T47D (cell line): ENCODE measurements around the gene TMEM63C.

ENCODE experiments used
- DNase-seq, 2 experiments: peaks; one replicate each; pipeline versions ENCODE4 v3.0.0 to v3.0.0-alpha.2; 2011 to 2012; ENCODE audit warnings: low read depth in 1 of 2, low spot score in 1 of 2
- JUND ChIP-seq: IDR thresholded peaks from 2 replicates; pipeline ENCODE4 v1.6.1; 2012; ENCODE audit warnings: low read depth
- in situ Hi-C: cut with HindIII; loops from 2 replicates; pipeline ENCODE4 v1.10.0; 2016; ENCODE audit warnings: low sequenced_read_pairs, low pct_unique_long_range_greater_than_20kb

Gene TMEM63C

DNA sequence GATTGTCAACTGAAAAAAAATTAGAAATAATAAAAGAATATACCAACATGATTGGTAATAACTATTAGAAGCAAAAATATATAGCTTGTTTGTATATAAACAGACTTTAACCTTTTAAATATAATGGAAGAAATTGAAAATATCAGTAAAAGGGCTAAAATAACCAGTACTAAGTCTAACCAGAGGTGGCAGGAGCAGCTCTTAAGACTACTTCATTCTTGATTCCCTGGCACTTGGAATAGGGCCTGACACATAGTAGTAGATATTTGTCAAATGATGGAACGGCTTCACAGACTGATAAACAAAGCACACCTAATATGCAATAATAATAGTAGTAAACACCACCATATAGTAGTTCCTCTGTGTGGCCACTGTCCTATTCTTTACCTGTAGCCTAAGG lies 9.4 kb downstream of the TMEM63C start:
- TF ChIP-seq JUND, result no peak
- in situ Hi-C loops, result no loop called here
- no peak for DNase-seq

GRCh38 chr14:77194706-77195105 lies 13.1 kb downstream of the TMEM63C start:
- TF ChIP-seq JUND, result no peak
- DNase-seq, result no peak
- in situ Hi-C loops, result no loop called here

DNA sequence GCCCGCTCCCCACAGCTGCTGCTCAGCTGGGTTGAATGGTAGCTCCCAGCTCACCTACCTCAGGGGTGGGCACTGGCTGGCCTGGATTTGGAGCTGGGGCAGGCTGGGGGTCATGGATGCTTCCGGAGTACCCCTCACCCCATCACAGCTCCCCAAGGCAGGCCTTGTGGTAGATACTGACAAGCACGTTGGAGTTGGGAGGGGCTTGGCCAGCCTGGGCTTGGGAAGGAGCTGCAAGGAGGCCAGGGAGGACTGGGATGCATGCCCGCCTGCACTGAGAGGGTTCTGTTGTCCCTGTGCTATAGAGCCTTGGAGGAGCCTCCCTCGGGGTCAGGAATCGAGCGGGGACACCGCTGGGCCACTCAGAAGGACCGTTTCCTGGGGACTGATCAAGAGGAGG lies 14.2 kb downstream of the TMEM63C start:
- in situ Hi-C loops, result no loop called here
- DNase-seq, result no peak
- TF ChIP-seq JUND, result no peak

DNA sequence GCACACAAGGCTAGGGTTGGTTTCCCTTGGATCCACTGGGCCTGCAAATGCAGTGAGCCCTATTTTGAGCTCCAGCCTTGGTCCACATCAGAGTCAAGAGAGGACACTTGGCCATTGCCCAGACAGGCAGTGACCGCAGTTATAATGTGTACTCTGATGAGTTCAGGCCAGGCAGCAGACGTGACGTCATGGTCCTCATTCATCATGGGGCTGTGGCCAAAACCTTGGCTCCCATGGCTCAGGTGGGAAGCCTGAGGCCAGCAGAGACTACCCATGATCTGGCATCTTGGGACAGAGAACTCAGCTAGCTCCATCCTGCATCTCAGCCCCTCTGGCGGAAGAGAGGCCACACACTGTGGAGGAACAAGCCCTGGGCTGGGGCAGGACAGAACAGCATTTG lies 16.4 kb downstream of the TMEM63C start:
- in situ Hi-C loops, result no loop called here
- no peak for DNase-seq
- TF ChIP-seq JUND, result no peak

DNA sequence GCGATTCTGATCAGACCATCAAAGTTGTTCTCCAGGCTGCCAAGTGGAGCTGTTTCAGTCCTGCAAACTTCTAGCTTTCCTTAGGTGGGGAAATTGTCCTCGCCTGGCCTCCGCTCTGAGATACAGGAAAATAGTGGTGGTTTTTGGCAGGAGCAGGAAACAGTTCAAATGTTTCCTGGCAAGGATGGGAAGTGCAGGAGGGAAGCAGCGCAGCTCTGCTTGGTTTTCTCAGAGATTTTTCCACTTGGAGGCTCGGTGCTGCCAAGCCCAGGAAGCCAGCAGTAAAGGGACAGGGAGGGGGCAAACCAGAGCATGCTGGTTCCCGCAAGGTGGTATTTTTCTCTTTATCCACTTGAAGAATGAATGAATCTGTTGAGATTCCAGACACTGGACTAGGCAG lies 17.0 kb downstream of the TMEM63C start:
- TF ChIP-seq JUND, result no peak
- DNase-seq, result no peak
- in situ Hi-C loops, result no loop called here

DNA sequence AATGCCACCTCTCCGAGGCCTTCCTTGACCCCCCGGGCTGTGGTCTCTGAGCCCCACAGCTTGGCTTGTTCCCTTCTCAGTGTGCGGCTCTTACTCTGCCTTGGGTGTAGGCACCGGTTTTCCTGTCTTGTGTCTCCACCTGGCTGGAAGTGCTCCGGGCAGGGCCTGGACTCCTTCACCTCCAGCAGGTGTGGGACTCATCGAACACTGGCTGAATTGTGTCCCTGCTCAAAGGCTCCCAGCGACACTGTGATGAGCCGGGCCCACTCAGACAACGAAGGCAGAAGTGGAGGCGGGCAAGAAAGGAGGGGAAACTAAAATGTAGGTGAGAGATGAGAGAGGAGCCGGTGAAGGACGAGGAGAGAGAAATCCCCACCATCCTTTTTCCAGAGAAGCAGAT lies 18.0 kb downstream of the TMEM63C start:
- no peak for DNase-seq
- in situ Hi-C loops, result no loop called here
- TF ChIP-seq JUND, result no peak

DNA sequence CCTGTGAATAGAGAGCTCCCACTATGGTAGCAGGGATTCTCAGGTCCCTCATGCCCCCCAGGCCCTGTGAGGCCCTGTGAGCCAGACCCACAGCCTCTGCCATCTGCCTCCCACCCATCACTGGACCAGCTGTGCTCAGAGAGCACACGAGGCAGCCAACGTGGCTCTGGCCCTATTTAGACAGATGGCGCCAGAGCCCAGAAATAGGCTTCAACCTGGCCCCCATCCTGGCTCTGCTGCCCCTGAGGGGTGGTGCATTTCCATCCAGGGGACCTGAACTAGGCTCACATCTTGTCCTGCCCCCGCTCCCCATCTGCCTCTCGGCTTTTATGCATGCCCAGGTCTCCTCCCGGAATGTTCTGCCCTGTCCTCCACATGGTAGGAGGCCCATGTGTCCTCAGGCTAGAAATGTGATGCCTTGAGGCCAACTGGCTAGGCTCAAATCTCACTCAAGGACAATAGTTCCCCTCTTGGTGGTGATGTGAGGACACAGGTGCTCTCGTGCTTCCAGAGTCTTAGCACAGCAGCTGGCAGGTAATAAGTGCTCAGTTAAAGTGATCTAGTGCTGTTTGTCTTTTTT lies 18.9 kb downstream of the TMEM63C start:
- in situ Hi-C loops, result no loop called here
- no peak for TF ChIP-seq JUND
- no peak for DNase-seq

DNA sequence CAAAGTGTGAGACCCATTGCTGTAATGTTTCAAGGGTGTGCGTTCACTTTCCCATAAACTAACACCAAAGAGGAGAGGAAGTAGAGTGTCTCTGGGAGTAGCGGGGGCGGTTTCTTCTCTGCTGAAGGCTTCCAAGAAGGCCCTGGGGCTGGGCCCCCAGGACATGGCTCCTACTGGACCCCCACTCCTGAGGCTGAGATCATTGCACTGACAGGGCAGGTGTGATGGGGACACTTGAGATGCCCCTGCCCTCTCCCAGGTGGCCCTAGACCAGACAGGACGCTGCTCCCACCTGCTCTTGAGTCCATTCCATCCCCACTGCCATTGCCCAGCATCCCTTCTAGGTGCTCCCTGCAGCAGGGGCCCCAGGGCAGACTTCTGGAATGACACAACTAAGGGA lies 20.1 kb downstream of the TMEM63C start:
- in situ Hi-C loops, result no loop called here
- TF ChIP-seq JUND, result no peak
- DNase-seq, result no peak

- in situ Hi-C loops, result no loop called here
- peak; percentile 39 to 45 for DNase-seq
- TF ChIP-seq JUND, result no peak
These were observed 22.2 kb downstream of the TMEM63C start for GRCh38 chr14:77203611-77204458.

DNA sequence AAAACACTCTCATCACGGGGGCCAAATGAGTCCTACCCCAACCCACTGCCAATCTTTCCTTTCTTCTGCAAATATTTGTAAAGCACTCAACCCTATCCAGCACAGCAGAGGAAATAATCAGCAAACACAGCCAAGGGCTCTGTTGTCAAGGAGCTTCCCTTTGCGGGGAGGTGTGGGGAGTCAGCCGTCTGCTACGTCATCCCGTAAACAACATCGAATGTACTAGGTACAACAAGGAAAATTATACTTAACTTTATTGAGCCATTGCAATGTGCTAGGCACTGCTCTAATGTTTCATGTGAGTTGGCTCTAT lies 22.8 kb downstream of the TMEM63C start:
- TF ChIP-seq JUND, result no peak
- DNase-seq, result peak; percentile 48 to 80
- in situ Hi-C loops, result no loop called here

- DNase-seq, result no peak
- in situ Hi-C loops, result no loop called here
- TF ChIP-seq JUND, result no peak
These were observed 23.3 kb downstream of the TMEM63C start for GRCh38 chr14:77204907-77205306.

DNA sequence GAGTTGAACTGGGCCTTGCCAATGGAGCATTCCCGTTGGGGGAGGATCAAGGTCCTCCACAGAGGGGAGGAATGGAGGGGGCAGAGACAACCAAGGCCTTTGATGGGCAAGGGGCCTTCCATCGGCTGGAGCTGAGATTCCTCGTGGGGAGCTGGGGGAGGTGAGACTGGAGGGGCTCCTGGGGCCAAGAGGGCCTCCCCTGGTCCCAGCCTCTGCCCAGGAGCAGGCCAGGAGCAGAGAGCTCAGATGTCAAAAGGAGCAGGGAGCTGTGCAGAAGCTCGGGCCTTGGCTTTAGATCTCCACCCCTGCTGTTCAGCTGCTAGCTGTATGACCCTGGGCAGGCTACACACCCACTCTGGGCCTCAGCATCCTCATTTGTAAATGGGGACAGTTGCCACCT lies 24.0 kb downstream of the TMEM63C start:
- in situ Hi-C loops, result no loop called here
- DNase-seq, result no peak
- no peak for TF ChIP-seq JUND

GRCh38 chr14:77206261-77206824 lies 24.7 kb downstream of the TMEM63C start:
- in situ Hi-C loops, result no loop called here
- TF ChIP-seq JUND, result no peak
- no peak for DNase-seq

GRCh38 chr14:77206877-77207389 lies 25.3 kb downstream of the TMEM63C start:
- in situ Hi-C loops, result no loop called here
- TF ChIP-seq JUND, result no peak
- no peak for DNase-seq
